BE2C (cell line): ENCODE results near the gene USP1.

Source experiments
- DNase-seq: peaks from one replicate; pipeline ENCODE4 v3.0.0-alpha.2; 2020
- H3K27me3 ChIP-seq: fragments of 250-450 bp; sonication (Bioruptor Pico); 2 replicates; pipeline ENCODE4 v1.5.1; 2020; ENCODE audit warnings: mild to moderate bottlenecking
- H3K36me3 ChIP-seq: fragments of 250-450 bp; sonication (Bioruptor Pico); 2 replicates; pipeline ENCODE4 v1.5.1; 2020; ENCODE audit warnings: mild to moderate bottlenecking
- H3K4me1 ChIP-seq: fragments of 250-450 bp; sonication (Bioruptor Pico); 2 replicates; pipeline ENCODE4 v1.5.1; 2020
- H3K4me3 ChIP-seq: 2 replicates; pipeline ENCODE4 v1.5.1; 2011; ENCODE audit warnings: low read depth, low read length
- H3K9me3 ChIP-seq: fragments of 250-450 bp; sonication (Bioruptor Pico); 2 replicates; pipeline ENCODE4 v1.5.1; 2020
- TF ChIP-seq, protein P1 (sequence below): IDR thresholded peaks from 2 replicates; pipeline ENCODE4 v1.5.1; 2012; ENCODE audit warnings: mild to moderate bottlenecking, low read depth, low read length

The USP1 gene

DNA sequence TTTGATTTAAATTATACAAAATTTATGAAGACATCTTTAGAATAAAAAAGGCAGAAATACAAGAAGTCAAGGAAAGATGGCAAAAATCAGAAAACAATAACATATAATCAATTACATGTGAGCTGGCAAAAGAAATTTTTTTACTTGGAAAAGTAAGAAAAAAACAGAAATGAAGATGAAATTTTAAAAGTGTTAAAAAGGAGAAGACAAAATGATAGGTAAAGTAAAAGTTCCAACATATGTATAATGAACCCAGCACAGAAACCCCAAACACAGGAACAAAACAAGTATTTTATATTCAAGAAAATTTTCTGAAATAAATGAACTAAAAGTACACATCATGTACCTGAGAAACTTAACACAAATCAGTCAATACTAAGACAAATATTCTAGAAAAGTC is 63.4 kb downstream of the USP1 start:
- Histone ChIP-seq H3K9me3 (no peaks in the 10 kb centered on the region), H3K4me1 (no peaks in the 10 kb centered on the region; the same call in 1 of the 2 replicates), H3K4me3 (no peak overlapping the region), H3K27me3 (no peaks in the 10 kb centered on the region), H3K36me3 (no peaks in the 10 kb centered on the region)
- TF ChIP-seq, protein P1, sequence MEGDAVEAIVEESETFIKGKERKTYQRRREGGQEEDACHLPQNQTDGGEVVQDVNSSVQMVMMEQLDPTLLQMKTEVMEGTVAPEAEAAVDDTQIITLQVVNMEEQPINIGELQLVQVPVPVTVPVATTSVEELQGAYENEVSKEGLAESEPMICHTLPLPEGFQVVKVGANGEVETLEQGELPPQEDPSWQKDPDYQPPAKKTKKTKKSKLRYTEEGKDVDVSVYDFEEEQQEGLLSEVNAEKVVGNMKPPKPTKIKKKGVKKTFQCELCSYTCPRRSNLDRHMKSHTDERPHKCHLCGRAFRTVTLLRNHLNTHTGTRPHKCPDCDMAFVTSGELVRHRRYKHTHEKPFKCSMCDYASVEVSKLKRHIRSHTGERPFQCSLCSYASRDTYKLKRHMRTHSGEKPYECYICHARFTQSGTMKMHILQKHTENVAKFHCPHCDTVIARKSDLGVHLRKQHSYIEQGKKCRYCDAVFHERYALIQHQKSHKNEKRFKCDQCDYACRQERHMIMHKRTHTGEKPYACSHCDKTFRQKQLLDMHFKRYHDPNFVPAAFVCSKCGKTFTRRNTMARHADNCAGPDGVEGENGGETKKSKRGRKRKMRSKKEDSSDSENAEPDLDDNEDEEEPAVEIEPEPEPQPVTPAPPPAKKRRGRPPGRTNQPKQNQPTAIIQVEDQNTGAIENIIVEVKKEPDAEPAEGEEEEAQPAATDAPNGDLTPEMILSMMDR: no peak
- no peak for DNase-seq
